ENCODE measurements around the gene TNPO3. TPM values are rescaled to one million over a fixed set of nuclear protein-coding genes. Genes with fewer than 3 reads are reported as not detected.

Gene TNPO3
- total and polyA plus RNA-seq, 10 of the 15 experiments (the other 5 are each of a cell fraction or from before 2014, with no cell fraction given), result 17.6 to 91.8 (median 65.9) TPM

DNA sequence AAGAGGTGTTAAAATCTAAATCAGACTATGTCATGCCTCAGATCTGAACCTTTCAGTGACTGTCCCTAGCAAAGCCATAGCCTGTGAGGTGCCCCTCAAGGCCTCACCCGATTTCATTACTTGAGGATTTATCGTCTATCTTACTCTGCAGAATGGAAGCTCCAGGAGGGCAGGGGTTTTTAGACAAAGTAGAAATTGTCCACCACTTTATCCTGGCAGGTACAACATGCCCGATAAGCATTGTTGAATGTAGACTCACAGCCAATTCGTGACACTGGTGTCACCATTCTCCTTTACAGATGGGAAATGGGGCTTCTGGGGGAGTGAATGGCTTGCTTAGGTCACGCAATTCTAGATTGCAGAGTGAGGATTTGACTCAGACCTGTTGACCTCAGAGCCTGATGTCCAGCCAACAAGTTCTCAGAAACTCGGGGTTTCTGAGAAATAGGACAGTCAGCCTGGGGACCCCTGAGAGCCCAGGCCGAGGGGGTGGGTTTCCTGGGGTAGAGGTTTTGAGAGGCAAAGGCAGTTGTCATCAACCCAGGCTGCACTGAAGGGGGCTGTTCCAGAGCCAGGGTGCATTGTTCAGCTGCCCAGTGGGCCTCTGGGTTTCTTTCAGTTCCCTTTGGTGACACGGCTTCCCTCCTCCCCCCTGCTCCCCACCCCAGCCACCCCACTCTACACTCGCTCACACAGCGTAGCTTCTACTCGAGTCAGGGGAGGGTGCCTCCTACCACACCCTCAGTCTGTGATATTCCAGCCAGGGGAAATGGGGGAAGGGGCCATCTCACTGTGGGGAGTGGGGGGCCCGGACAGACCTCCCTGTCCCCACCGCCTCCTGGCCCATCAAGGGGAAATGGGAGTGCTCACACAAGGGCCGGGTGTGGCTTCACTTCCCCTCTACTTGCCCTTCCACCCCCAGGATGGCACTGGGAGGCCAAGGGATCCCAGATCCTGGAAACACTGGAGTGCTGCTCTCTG is 120.3 kb downstream of the TNPO3 start (continued):
- TF ChIP-seq, protein P1, sequence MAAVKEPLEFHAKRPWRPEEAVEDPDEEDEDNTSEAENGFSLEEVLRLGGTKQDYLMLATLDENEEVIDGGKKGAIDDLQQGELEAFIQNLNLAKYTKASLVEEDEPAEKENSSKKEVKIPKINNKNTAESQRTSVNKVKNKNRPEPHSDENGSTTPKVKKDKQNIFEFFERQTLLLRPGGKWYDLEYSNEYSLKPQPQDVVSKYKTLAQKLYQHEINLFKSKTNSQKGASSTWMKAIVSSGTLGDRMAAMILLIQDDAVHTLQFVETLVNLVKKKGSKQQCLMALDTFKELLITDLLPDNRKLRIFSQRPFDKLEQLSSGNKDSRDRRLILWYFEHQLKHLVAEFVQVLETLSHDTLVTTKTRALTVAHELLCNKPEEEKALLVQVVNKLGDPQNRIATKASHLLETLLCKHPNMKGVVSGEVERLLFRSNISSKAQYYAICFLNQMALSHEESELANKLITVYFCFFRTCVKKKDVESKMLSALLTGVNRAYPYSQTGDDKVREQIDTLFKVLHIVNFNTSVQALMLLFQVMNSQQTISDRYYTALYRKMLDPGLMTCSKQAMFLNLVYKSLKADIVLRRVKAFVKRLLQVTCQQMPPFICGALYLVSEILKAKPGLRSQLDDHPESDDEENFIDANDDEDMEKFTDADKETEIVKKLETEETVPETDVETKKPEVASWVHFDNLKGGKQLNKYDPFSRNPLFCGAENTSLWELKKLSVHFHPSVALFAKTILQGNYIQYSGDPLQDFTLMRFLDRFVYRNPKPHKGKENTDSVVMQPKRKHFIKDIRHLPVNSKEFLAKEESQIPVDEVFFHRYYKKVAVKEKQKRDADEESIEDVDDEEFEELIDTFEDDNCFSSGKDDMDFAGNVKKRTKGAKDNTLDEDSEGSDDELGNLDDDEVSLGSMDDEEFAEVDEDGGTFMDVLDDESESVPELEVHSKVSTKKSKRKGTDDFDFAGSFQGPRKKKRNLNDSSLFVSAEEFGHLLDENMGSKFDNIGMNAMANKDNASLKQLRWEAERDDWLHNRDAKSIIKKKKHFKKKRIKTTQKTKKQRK (IDR thresholded peaks at IDR 0.05; ENCODE audit: low read depth, low read length), result no peak
- TF ChIP-seq SMAD5 (IDR thresholded peaks at IDR 0.05; ENCODE audit: low read depth), result peak; percentile 68; the same call in 1 of the 2 replicates
- 0 out of 2 replicates have a peak, but pooled peaks have one; percentile 83 for TF ChIP-seq SMARCA5 (IDR thresholded peaks at IDR 0.05)
- peak; percentile 93 for TF ChIP-seq CREM (IDR thresholded peaks at IDR 0.05; ENCODE audit: low read depth)
- TF ChIP-seq IRF4 (IDR thresholded peaks at IDR 0.05; ENCODE audit: low read depth, low read length), result peak; percentile 96
- TF ChIP-seq TCF7 (IDR thresholded peaks at IDR 0.05; ENCODE audit: borderline replicate concordance), result no peak
- TF ChIP-seq TCF12 (IDR thresholded peaks at IDR 0.05; ENCODE audit: low read depth, low read length), result peak; percentile 92
- TF ChIP-seq, protein P2, sequence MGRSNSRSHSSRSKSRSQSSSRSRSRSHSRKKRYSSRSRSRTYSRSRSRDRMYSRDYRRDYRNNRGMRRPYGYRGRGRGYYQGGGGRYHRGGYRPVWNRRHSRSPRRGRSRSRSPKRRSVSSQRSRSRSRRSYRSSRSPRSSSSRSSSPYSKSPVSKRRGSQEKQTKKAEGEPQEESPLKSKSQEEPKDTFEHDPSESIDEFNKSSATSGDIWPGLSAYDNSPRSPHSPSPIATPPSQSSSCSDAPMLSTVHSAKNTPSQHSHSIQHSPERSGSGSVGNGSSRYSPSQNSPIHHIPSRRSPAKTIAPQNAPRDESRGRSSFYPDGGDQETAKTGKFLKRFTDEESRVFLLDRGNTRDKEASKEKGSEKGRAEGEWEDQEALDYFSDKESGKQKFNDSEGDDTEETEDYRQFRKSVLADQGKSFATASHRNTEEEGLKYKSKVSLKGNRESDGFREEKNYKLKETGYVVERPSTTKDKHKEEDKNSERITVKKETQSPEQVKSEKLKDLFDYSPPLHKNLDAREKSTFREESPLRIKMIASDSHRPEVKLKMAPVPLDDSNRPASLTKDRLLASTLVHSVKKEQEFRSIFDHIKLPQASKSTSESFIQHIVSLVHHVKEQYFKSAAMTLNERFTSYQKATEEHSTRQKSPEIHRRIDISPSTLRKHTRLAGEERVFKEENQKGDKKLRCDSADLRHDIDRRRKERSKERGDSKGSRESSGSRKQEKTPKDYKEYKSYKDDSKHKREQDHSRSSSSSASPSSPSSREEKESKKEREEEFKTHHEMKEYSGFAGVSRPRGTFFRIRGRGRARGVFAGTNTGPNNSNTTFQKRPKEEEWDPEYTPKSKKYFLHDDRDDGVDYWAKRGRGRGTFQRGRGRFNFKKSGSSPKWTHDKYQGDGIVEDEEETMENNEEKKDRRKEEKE (IDR thresholded peaks at IDR 0.05), result no peak
- TF ChIP-seq NFXL1 (IDR thresholded peaks at IDR 0.05; ENCODE audit: borderline replicate concordance), result no peak
- no peak for TF ChIP-seq ZNF622 (IDR thresholded peaks at IDR 0.05)
- no peak for TF ChIP-seq RFX5 (IDR thresholded peaks at IDR 0.05; ENCODE audit: low read depth, low read length)
- TF ChIP-seq, protein P3, sequence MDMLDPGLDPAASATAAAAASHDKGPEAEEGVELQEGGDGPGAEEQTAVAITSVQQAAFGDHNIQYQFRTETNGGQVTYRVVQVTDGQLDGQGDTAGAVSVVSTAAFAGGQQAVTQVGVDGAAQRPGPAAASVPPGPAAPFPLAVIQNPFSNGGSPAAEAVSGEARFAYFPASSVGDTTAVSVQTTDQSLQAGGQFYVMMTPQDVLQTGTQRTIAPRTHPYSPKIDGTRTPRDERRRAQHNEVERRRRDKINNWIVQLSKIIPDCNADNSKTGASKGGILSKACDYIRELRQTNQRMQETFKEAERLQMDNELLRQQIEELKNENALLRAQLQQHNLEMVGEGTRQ (IDR thresholded peaks at IDR 0.05; ENCODE audit: borderline replicate concordance, low read depth, low read length), result no peak; the same call in 1 of the 2 replicates
- peak; percentile 90; the same call in 1 of the 2 replicates for TF ChIP-seq TCF3 (IDR thresholded peaks at IDR 0.05; ENCODE audit: borderline replicate concordance, insufficient read depth, low read depth, low read length)
- TF ChIP-seq, protein P4, sequence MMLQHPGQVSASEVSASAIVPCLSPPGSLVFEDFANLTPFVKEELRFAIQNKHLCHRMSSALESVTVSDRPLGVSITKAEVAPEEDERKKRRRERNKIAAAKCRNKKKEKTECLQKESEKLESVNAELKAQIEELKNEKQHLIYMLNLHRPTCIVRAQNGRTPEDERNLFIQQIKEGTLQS (IDR thresholded peaks at IDR 0.05; ENCODE audit: borderline replicate concordance, extremely low read depth, low read depth, low read length), result no peak
- TF ChIP-seq, protein P5, sequence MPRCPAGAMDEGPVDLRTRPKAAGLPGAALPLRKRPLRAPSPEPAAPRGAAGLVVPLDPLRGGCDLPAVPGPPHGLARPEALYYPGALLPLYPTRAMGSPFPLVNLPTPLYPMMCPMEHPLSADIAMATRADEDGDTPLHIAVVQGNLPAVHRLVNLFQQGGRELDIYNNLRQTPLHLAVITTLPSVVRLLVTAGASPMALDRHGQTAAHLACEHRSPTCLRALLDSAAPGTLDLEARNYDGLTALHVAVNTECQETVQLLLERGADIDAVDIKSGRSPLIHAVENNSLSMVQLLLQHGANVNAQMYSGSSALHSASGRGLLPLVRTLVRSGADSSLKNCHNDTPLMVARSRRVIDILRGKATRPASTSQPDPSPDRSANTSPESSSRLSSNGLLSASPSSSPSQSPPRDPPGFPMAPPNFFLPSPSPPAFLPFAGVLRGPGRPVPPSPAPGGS (IDR thresholded peaks at IDR 0.05; ENCODE audit: borderline replicate concordance, insufficient read depth, low read depth, low read length, poor library complexity, severe bottlenecking), result peak; percentile 90
- TF ChIP-seq ATF7 (IDR thresholded peaks at IDR 0.05; ENCODE audit: low read depth), result peak; percentile 73
- no peak for TF ChIP-seq SUZ12 (IDR thresholded peaks at IDR 0.05; ENCODE audit: unreplicated experiment)
- no peak for TF ChIP-seq ESRRA (IDR thresholded peaks at IDR 0.05; ENCODE audit: low read length)
- TF ChIP-seq HDAC6 (IDR thresholded peaks at IDR 0.05; ENCODE audit: unreplicated experiment), result no peak
- TF ChIP-seq SIN3A (IDR thresholded peaks at IDR 0.05; ENCODE audit: low read depth, low read length), result no peak
- TF ChIP-seq SMC3 (IDR thresholded peaks at IDR 0.05; ENCODE audit: borderline replicate concordance, low read length), result no peak; the same call in 1 of the 2 replicates
